K562 (cell line): ENCODE data around the gene KIR3DL1. TPM values are rescaled to one million over a fixed set of nuclear protein-coding genes. Genes with fewer than 3 reads are reported as not detected.
"Not testable (repeated sequence)": the region's sequence is repeated elsewhere in the genome, so short reads cannot be mapped to it uniquely, and the experiment has no call there.

ENCODE experiments used
- ATAC-seq: fragments of 200-7000 bp; cut with Tn5 transposase; 3 replicates; pipeline ENCODE4 v1.9.1; 2020; ENCODE audit warnings: moderate library complexity
- BruUV-seq: library from RNA; stranded (reverse); fragments of 400-500 nt; replicated peaks from 2 replicates; lab custom pipeline; 2021; lab: Mats Ljungman, UMichigan
- CTCF ChIA-PET: fragments of 300-600 bp; formaldehyde crosslinking; extraction: SDS; loops from one replicate; lab custom pipeline; 2021; ENCODE audit warnings: low intra/inter-chr PET ratio; lab: Yijun Ruan, JAX
- POLR2A ChIA-PET: fragments of 300-600, 350-650 bp; sonication (Branson Sonifier 250); formaldehyde crosslinking; extraction: SDS; loops from one replicate; lab custom pipeline; 2021; ENCODE audit warnings: antibody characterized with exemption, inconsistent platforms; lab: Yijun Ruan, JAX
- DNase-seq, 4 experiments: peaks; one replicate each; pipeline versions ENCODE4 v3.0.0 to v3.0.0-alpha.2; 2011 to 2018; ENCODE audit warnings: low spot score in 3 of 4, mixed read lengths in 3 of 4; ENCODE audit errors: extremely low read depth in 1 of 4
- FAIRE-seq: peaks from 2 replicates; lab custom pipeline; 2011; peaks lifted over from hg19 to GRCh38; lab: Jason Lieb, UNC
- H2AFZ ChIP-seq: 2 replicates; pipeline ENCODE4 v1.6.0; 2011; ENCODE audit warnings: low read depth, low read length, control low read depth, inconsistent platforms
- H3K27ac ChIP-seq: fragments of 200-600 bp; 3 replicates; pipeline ENCODE4 v1.8.0; 2011; ENCODE audit warnings: low read depth, mild to moderate bottlenecking, control low read depth, inconsistent platforms, low read length, moderate library complexity, mixed read lengths; ENCODE audit errors: extremely low read depth
- H3K27me3 ChIP-seq, 2 experiments: fragments of 300-600 bp in 1 of 2; 2 replicates in 1 of 2; 3 replicates in 1 of 2; pipeline versions ENCODE4 v1.6.0 to v1.8.0; 2011; ENCODE audit warnings: inconsistent platforms in 2 of 2, low read length in 2 of 2, mild to moderate bottlenecking in 1 of 2, mixed read lengths in 1 of 2, moderate library complexity in 1 of 2; ENCODE audit not compliant: control insufficient read depth in 2 of 2, insufficient read depth in 2 of 2
- H3K36me3 ChIP-seq: fragments of 300-600 bp; 3 replicates; pipeline ENCODE4 v1.8.0; 2011; ENCODE audit warnings: mild to moderate bottlenecking, low read length, inconsistent platforms; ENCODE audit not compliant: control insufficient read depth, insufficient read depth
- H3K4me1 ChIP-seq, 2 experiments: fragments of 200-600 bp in 1 of 2; replicated peaks in 1 of 2; 2 replicates in 1 of 2; 3 replicates in 1 of 2; pipeline versions ENCODE4 v1.5.1 to v1.8.0; 2011; ENCODE audit warnings: inconsistent platforms in 2 of 2, low read length in 2 of 2, mild to moderate bottlenecking in 1 of 2, mixed read lengths in 1 of 2, moderate library complexity in 1 of 2; ENCODE audit not compliant: control insufficient read depth in 2 of 2, insufficient read depth in 2 of 2
- H3K4me2 ChIP-seq: 2 replicates; pipeline ENCODE4 v1.6.1; 2011; ENCODE audit warnings: low read length, control low read depth, inconsistent platforms, mixed read lengths; ENCODE audit not compliant: insufficient read depth
- H3K4me3 ChIP-seq: fragments of 200-600 bp; sonication (generic), shearing (Covaris generic); 2 replicates; pipeline ENCODE4 v1.5.1; 2016; ENCODE audit warnings: control low read depth, inconsistent platforms
- H3K79me2 ChIP-seq: fragments of 200-600 bp; 3 replicates; pipeline ENCODE4 v1.8.0; 2011; ENCODE audit warnings: low read length, inconsistent platforms; ENCODE audit not compliant: control insufficient read depth, insufficient read depth
- H3K9ac ChIP-seq, 2 experiments: 2 replicates each; pipeline versions ENCODE4 v1.6.0 to v1.6.1; 2011; ENCODE audit warnings: low read depth in 2 of 2, low read length in 2 of 2, control low read depth in 1 of 2, inconsistent platforms in 1 of 2, mild to moderate bottlenecking in 1 of 2, mixed read lengths in 1 of 2; ENCODE audit not compliant: insufficient read depth in 1 of 2
- H3K9me1 ChIP-seq: one replicate; pipeline ENCODE4 v1.6.0; 2011; ENCODE audit warnings: inconsistent platforms, mild to moderate bottlenecking, low read length, moderate library complexity; ENCODE audit not compliant: control insufficient read depth, insufficient read depth
- H3K9me3 ChIP-seq: replicated peaks from 2 replicates; pipeline ENCODE4 v1.5.1; 2011; ENCODE audit warnings: low read depth, low read length, inconsistent platforms; ENCODE audit not compliant: control insufficient read depth, insufficient read depth
- H4K20me1 ChIP-seq: replicated peaks from 2 replicates; pipeline ENCODE4 v1.6.1; 2011; ENCODE audit warnings: low read length, inconsistent platforms, mixed read lengths; ENCODE audit not compliant: control insufficient read depth, insufficient read depth
- WGBS: fragments of 100-300 bp; shearing (Covaris generic); methylation state at CpG from one replicate; pipeline ENCODE4 v1.1.6; 2016; ENCODE audit warnings: low coverage, mixed read lengths; ENCODE audit not compliant: insufficient coverage; ENCODE audit errors: missing lambda C conversion rate; 5-methylcytosine and 5-hydroxymethylcytosine counted together
- in situ Hi-C: fragments of 300-500 bp; cut with MboI; formaldehyde crosslinking; loops from 4 replicates; pipeline ENCODE4 v1.15.0; 2018; ENCODE audit warnings: inconsistent platforms, mixed read lengths
- intact Hi-C: fragments of 100-400 bp; cut with micrococcal nuclease; formaldehyde crosslinking; loops from 2 replicates; pipeline ENCODE4 v1.14.2; 2022
- polyA plus RNA-seq, 8 experiments: library from polyadenylated mRNA; depleted of rRNA in 4 of 8; stranded (reverse) in 5 of 8; unstranded in 3 of 8; fragments of >200 nt; fragmentation: Nextera tagmentation in 2 of 8; fragmentation: Illumina TruSeq in 1 of 8; extraction: Ambion mirVana in 2 of 8; extraction: Trizol in 1 of 8; gene quantifications; 2 replicates each; pipeline versions ENCODE4 v1.2.1 to v1.2.3, GENCODE V29; 2011 to 2014; ENCODE audit warnings: inconsistent platforms in 1 of 8, missing spikeins in 1 of 8
- total RNA-seq, 7 experiments: library from RNA; depleted of rRNA in 6 of 7; stranded (reverse); fragments of >200 nt in 6 of 7; fragmentation: Illumina TruSeq in 2 of 7; extraction: Trizol in 2 of 7; gene quantifications; 2 replicates each; pipeline versions ENCODE4 v1.2.1 to v1.2.3, GENCODE V29; 2011 to 2021; ENCODE audit warnings: low replicate concordance in 1 of 7

Gene KIR3DL1
- total and polyA plus RNA-seq, 9 of the 15 experiments (the other 6 are each of a cell fraction or from before 2014, with no cell fraction given) = not detected

DNA sequence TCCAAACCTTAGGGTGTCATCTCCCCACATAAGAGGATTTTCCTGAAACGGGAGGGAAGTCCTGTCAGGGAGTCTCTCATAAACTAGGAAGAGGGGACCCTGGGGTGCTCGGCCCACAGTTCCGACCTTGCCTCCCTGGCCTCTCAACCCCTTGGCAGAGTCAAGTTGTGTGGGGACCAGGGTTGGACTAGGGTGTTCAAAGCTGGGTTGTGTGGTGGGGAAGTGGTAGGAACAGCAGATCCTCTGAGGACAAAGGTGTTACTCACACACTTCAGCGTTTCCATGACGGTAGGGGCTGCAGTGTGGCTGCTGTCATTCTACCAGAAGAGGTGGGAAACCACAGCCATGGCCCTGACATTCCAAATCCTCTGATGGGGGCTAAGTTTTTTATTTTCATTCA, 18.9 kb downstream of the KIR3DL1 start:
- 0% methylated on average over 3 of the region's 5 CpGs for WGBS

DNA sequence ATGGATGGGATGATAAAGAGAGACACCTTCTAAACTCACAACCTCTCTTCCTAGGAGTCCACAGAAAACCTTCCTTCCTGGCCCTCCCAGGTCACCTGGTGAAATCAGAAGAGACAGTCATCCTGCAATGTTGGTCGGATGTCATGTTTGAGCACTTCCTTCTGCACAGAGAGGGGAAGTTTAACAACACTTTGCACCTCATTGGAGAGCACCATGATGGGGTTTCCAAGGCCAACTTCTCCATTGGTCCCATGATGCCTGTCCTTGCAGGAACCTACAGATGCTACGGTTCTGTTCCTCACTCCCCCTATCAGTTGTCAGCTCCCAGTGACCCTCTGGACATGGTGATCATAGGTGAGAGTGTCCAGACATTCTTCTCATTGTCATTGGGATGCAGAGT, 21.3 kb downstream of the KIR3DL1 start:
- H2AFZ ChIP-seq, H3K4me1 ChIP-seq, intact Hi-C loops, ATAC-seq, H3K4me3 ChIP-seq, H3K27me3 ChIP-seq, in situ Hi-C loops, H3K79me2 ChIP-seq, POLR2A ChIA-PET, H3K36me3 ChIP-seq, H3K4me2 ChIP-seq, CTCF ChIA-PET, H4K20me1 ChIP-seq, H3K9me1 ChIP-seq, H3K9ac ChIP-seq, H3K9me3 ChIP-seq, FAIRE-seq, BruUV-seq, DNase-seq, H3K27ac ChIP-seq: not testable (repeated sequence)
- 0% methylated on average over 2 of the region's 2 CpGs for WGBS

More for the DNA sequence above, 18.9 kb downstream of the KIR3DL1 start:
- H3K9me1 ChIP-seq, H4K20me1 ChIP-seq, intact Hi-C loops, in situ Hi-C loops, ATAC-seq, H3K27ac ChIP-seq, POLR2A ChIA-PET, H3K36me3 ChIP-seq, H3K9me3 ChIP-seq, BruUV-seq, H3K4me2 ChIP-seq, H3K4me1 ChIP-seq, H3K4me3 ChIP-seq, H3K9ac ChIP-seq, DNase-seq, FAIRE-seq, H2AFZ ChIP-seq, CTCF ChIA-PET, H3K27me3 ChIP-seq, H3K79me2 ChIP-seq: not testable (repeated sequence)

DNA sequence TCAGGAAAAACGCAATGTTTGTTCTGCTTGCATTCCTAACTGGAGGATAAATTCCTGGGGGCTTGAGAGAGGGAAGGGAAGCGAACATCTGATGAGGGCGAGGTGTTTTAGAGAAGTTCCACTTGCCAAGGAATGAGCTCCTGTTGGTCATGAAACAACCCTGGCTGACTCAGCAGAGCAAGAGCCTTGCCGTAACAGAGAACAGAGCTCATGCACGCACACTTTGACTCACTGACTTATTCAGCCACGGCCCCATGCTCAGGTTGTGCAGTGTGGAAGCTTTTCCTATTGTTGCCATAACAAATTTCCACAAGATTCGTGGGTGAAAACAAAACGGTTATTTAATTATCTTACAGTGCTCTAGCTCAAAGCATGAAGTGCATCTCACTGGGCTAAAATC, 26.9 kb downstream of the KIR3DL1 start:
- POLR2A ChIA-PET = interaction anchor here (0.6 kb wide), 1 partner anchor 797 kb away, joined by 3 read pairs; the partner anchor contains the start of gene ZNF580
- ATAC-seq, DNase-seq, CTCF ChIA-PET, H3K4me2 ChIP-seq, FAIRE-seq, H3K9me3 ChIP-seq, H3K9me1 ChIP-seq, H3K27ac ChIP-seq, H3K4me1 ChIP-seq, H3K79me2 ChIP-seq, in situ Hi-C loops, H3K4me3 ChIP-seq, H2AFZ ChIP-seq, H4K20me1 ChIP-seq, intact Hi-C loops, BruUV-seq, H3K9ac ChIP-seq, H3K36me3 ChIP-seq: not testable (repeated sequence)
- WGBS = 0% methylated on average over 7 of the region's 8 CpGs
- H3K27me3 ChIP-seq = peaks cover 0 to 21% of the 10 kb centered on the region in 2 experiments; a peak in 3 of 5 replicates

DNA sequence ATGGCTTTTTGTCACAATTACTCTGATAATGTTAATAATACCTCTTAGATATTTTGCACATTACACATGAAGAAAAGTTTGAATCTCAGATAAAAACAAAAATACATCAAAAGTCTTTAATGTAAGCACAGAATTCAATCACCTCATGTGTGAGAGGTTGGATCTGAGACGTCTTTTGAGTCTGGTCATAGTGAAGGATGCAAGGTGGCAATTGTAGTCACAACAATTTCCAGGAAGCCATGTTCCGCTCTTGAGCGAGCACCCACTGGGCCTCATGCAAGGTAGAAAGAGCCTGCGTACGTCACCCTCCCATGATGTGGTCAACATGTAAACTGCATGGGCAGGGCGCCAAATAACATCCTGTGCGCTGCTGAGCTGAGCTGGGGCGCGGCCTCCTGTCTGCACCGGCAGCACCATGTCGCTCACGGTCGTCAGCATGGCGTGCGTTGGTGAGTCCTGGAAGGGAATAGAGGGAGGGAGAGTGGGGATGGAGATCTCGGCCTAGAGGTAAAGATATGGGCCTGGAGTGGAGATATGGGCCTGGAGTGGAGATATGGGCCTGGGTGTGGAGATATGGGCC, 33.9 kb downstream of the KIR3DL1 start, which contains the start of gene KIR3DL2:
Gene KIR3DL2 (plus strand): TSS at position 383 of the 580 bp plus-strand sequence. CDS start 33 bp downstream, at position 416.
- FAIRE-seq, POLR2A ChIA-PET, intact Hi-C loops, ATAC-seq, CTCF ChIA-PET, H3K27ac ChIP-seq, BruUV-seq, H3K9me1 ChIP-seq, DNase-seq, H3K36me3 ChIP-seq, in situ Hi-C loops, H3K9me3 ChIP-seq, H3K4me2 ChIP-seq, H3K4me1 ChIP-seq, H3K79me2 ChIP-seq, H3K9ac ChIP-seq, H4K20me1 ChIP-seq, H3K4me3 ChIP-seq, H2AFZ ChIP-seq: not testable (repeated sequence)
- peaks cover 0 to 17% of the 10 kb centered on the region in 2 experiments; a peak in 3 of 5 replicates for H3K27me3 ChIP-seq
- 28% methylated on average over 9 of the region's 16 CpGs for WGBS
